Fibroblast of skin of right biceps (primary cell): ENCODE measurements around the gene DOCK1.
A peak's percentile ranks its signal among the peaks of the same experiment; 100 is the strongest.

Experiments used
- DNase-seq: peaks from one replicate; pipeline ENCODE4 v3.0.0-alpha.2; 2013

Gene DOCK1

GRCh38 chr10:127148933-127149220 is 243.6 kb downstream of the DOCK1 start:
- DNase-seq, result peak; percentile 93

- DNase-seq, result peak; percentile 36
These were observed 244.4 kb downstream of the DOCK1 start for GRCh38 chr10:127149501-127150081.

GRCh38 chr10:127150136-127150535 is 244.9 kb downstream of the DOCK1 start:
- DNase-seq, result peak; percentile 50

- peak; percentile 27 for DNase-seq
These were observed 246.3 kb downstream of the DOCK1 start for GRCh38 chr10:127151541-127151940.

GRCh38 chr10:127151981-127152699 is 246.9 kb downstream of the DOCK1 start:
- no peak for DNase-seq

GRCh38 chr10:127153181-127153580 is 248.0 kb downstream of the DOCK1 start:
- DNase-seq, result peak; percentile 9

DNA sequence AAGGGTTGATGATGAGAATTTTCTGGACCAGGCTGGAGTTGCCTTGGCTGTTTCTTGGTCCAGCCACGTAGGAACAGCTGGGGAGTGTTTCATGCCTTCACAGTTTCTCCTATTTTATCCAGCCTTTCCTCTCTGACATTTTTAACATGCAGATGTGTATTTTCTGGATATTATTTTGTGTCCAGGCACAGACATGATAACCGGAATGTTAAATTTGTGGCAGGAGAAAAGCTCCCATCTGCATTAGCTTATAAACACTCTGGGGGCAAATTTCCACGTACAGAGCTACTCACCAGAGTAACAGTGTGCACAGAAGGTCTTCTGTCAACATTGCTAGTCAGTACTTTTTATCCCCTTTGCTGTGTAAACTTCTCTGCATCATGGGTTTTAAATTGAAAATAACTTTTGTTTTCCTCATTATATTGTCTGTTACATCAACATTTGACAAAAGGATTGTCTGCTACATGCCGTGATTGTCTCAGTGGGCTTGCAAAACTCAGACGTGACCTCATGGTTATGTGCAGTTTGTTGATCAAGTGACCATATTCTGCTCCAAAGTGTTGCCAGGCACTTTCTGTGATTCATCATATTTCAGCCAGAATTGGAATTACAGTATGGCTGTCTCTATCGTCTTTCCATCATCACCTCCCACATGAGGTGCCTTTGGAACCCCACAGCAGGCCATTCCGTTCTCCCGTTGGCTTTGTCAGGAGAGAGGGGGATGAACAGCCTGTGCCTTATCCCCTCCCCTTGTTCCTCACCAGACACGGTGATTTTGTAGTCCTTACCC is 249.8 kb downstream of the DOCK1 start:
- DNase-seq, result peak; percentile 45

GRCh38 chr10:127157089-127157488 is 251.9 kb downstream of the DOCK1 start:
- DNase-seq, result no peak

GRCh38 chr10:127157506-127158200 is 252.4 kb downstream of the DOCK1 start:
- peak; percentile 71 for DNase-seq

GRCh38 chr10:127158662-127159061 is 253.4 kb downstream of the DOCK1 start:
- no peak for DNase-seq

- DNase-seq, result no peak
These were observed 254.5 kb downstream of the DOCK1 start for GRCh38 chr10:127159648-127160245.

DNA sequence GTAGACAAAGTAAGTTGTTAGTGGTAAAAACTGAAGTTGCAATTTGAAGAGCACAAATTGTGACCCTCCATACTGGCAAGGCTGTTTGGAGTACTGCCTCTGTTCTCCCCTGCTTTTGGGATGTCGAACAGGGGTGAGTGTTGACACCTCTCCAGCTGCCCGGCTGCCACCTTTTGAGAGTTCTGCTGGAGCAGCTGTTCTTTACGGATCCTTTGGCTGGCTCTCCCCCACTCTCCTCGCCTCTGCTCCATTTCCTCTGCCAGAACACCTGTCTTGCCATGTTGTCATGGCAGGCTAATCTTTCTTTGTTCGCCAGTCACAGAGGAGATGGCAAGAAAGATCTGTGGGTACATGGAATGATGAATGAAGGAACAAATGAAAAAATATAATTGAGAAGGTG is 256.3 kb downstream of the DOCK1 start:
- DNase-seq, result no peak

DNA sequence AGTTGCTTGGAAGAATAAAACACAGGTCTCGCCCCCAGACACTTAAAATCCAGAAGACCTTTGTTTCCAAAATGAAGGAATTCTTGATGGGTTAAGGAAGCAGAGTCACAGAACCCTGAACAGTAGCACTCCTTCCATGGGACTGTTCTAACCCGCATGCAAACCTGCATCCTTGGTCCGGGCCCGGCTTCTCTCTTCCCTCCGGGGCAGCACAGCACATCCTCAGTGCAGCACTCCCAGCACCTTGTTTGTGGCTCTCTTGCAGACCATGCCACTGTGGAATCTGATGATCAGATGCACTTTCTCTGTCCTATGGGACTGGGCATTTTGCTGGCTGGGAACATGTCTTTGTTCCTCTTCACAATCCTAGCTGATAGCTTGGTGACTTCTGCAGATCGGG is 257.6 kb downstream of the DOCK1 start:
- no peak for DNase-seq

GRCh38 chr10:127168261-127168660 is 263.0 kb downstream of the DOCK1 start:
- DNase-seq, result no peak

DNA sequence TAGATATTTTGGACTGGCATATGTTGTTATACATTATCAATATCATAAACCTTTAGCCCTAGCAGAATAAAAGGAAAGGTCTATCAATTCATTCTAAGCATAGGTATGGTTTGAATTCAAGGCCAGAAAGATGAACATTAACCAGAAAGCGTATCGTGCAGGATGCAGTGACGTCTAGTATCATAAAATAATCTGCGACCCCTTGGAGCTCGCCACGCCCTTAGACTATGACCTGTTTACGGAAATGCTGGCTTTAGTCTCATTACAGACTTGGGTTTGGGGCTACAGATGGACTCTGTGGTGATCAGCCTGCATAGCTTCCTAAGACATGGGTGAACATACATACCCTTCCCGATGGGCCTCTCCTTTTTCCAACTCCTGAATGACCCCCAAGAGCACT is 269.6 kb downstream of the DOCK1 start:
- no peak for DNase-seq

DNA sequence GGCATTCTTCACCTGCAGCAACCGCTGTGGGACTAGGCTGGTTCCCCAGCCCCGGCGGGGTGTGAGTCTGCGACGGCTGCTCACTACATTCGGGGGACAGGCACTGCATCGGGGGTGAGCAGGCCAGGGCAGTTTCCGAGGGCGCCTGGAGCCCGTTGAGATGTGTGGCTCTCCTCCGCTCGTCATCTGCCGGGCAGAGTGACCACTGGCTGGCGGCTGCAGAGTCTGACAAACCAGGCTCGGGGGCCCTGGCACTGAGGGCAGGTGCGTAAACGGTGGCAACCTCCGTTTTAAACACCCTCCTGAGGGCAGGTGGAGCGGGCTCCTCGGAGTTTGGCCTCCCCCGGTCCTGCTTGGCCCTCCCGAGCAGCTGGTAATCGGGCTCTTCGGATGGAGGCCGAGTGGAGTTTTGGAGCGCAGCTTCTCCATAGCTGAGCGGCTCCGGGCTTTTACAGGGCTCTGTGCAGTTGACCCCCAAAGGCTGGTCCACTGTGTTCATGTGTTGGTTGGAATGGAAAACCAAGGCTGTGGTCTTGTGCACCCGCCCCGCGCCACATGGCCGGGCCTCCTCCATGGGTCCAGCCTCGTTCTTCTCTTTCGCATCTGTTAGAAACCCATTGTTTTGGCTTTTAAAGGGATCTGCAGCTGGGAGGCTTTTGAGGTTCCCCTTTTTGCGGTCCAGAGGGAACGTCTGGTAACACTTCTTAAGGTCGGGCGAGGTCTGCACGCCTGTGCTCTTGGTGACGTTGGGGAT is 270.3 kb downstream of the DOCK1 start:
- no peak for DNase-seq

GRCh38 chr10:127176649-127177048 is 271.4 kb downstream of the DOCK1 start:
- peak; percentile 7 for DNase-seq

GRCh38 chr10:127179612-127180250 is 274.5 kb downstream of the DOCK1 start:
- no peak for DNase-seq

GRCh38 chr10:127182161-127182560 is 276.9 kb downstream of the DOCK1 start:
- DNase-seq, result no peak

DNA sequence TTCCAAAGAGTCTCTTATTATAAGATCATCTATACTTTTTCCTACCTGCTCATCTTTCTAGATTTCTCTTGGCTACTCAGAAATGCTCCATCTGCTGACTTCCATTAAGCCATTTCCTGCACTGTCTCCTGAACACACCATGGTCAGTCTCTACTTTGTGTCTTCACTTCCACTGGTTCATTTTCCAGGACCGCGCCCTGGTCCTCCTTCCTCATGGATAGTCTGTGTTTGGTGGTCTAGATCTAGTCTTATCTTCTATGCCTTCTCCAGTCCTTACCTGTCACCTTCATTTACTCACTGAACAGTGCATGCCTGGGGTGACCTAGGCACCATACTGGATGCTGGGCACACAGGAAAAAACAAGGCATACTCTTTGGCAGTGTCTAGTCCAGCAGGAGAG is 279.4 kb downstream of the DOCK1 start:
- DNase-seq, result no peak

GRCh38 chr10:127186813-127187212 is 281.6 kb downstream of the DOCK1 start:
- no peak for DNase-seq

GRCh38 chr10:127189226-127189625 is 284.0 kb downstream of the DOCK1 start:
- no peak for DNase-seq
